Motor neuron (in vitro differentiated cells): ENCODE measurements around the gene PRKCG. TPM values are rescaled to one million over a fixed set of nuclear protein-coding genes. Genes with fewer than 3 reads are reported as not detected.
"Not testable (repeated sequence)": the region's sequence is repeated elsewhere in the genome, so short reads cannot be mapped to it uniquely, and the experiment has no call there.

Experiments used
- ATAC-seq, 8 experiments: fragments of 200-7000 bp; cut with Tn5 transposase; replicated peaks in 6 of 8; 2 replicates each; pipeline ENCODE4 v1.8.0; 2021; ENCODE audit warnings: mild to moderate bottlenecking in 8 of 8, moderate library complexity in 8 of 8
- H3K27ac ChIP-seq, 2 donors: fragments of 250-450 bp; sonication (Bioruptor Pico); 2 replicates each; pipeline ENCODE4 v1.9.0; 2021; ENCODE audit warnings: antibody characterized with exemption in 2 of 2, mild to moderate bottlenecking in 2 of 2, moderate library complexity in 1 of 2
- H3K4me1 ChIP-seq, 2 donors: fragments of 250-450 bp; sonication (Bioruptor Pico); replicated peaks in 1 of 2; 2 replicates each; pipeline ENCODE4 v1.6.1; 2021; ENCODE audit warnings: antibody characterized with exemption in 2 of 2, mild to moderate bottlenecking in 2 of 2, moderate library complexity in 1 of 2
- H3K4me3 ChIP-seq, 5 donors: fragments of 250-450 bp; sonication (Bioruptor Pico); 2 replicates each; pipeline ENCODE4 v1.9.0; 2021; ENCODE audit warnings: antibody characterized with exemption in 5 of 5, mild to moderate bottlenecking in 5 of 5, moderate library complexity in 4 of 5
- WGBS, 10 experiments: fragments of 450-650 bp; shearing (Covaris generic); methylation state at CpG; one replicate each; pipeline ENCODE4 v1.0.0; 2022; 5-methylcytosine and 5-hydroxymethylcytosine counted together
- in situ Hi-C, 9 experiments: fragments of 400-800 bp; cut with MboI; loops; one replicate each; pipeline ENCODE4 v1.15.0; 2021; ENCODE audit warnings: low sequenced_read_pairs in 9 of 9, low pct_unique_long_range_greater_than_20kb in 2 of 9; ENCODE audit not compliant: unreplicated experiment in 9 of 9
- total RNA-seq, 8 experiments: library from RNA; unstranded; fragments of 300-600 nt; gene quantifications; 2 replicates each; pipeline versions ENCODE4 v1.2.3 to v1.2.4, GENCODE V29; 2022

Gene PRKCG
- total RNA-seq, 8 experiments from 2014 or later, result 0.10 to 2.4 (median 0.91) TPM

- Histone ChIP-seq H3K27ac (no peak overlapping the region), H3K4me3 (no peak overlapping the region), H3K4me1 (no peaks in the 10 kb centered on the region)
- ATAC-seq, result no peak
- 11 to 100% (median 51%) methylated on average over 1 to 7 of the region's 7 CpGs for WGBS, 10 experiments
- in situ Hi-C loops, result no loop called here
These were observed 54.0 kb downstream of the PRKCG start for GRCh38 chr19:53936029-53936428.

DNA sequence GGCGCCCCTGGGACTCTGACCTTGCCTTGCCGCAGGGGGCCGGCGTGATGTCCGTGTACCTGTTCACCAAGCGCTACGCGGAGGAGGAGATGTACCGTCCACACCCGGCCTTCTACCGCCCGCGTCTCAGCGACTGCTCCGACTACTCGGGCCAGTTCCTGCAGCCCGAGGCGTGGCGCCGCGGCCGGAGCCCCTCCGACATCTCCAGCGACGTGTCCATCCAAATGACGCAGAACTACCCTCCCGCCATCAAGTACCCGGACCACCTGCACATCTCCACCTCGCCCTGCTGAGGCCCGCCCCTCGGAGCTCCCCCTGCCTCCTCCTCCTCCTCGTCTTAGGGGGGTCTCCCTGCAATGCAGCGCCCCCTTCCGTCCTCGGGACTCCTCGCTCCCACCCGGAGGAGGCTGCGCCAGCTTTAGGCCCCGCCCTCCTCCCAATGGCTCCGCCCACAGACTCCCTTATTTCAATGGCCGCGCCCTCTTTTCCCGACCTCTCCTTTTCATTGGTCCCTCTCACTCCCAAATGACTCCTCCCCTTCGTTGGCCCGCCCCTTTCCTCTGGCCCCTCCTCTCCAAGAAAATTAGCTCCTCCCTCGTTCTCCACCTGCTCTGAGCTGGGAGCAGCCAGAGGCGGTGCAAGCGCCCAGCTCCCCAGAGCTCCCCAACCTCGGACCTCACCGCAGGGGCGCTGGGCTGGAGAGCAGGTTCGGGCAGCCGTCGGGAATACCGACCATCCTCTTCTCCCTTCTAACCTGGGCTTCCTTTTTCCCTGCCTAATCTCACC is 60.2 kb downstream of the PRKCG start:
- H3K4me3 ChIP-seq, result no peak overlapping the region
- peak in 5 of 8 experiments; percentile 25 to 79 (median 65) for ATAC-seq
- in situ Hi-C loops, result no loop called here
- H3K4me1 ChIP-seq, result no peaks in the 10 kb centered on the region
- WGBS, 10 experiments, result 0 to 80% (median 24%) methylated on average over 2 to 11 of the region's 55 CpGs; no CpG with 5 or more reads in 6 of the 10 experiments
- H3K27ac ChIP-seq, result no peak overlapping the region

GRCh38 chr19:53944416-53944815 is 62.4 kb downstream of the PRKCG start:
- in situ Hi-C loops, result no loop called here
- Histone ChIP-seq H3K27ac (no peak overlapping the region), H3K4me3 (no peak overlapping the region), H3K4me1 (no peaks in the 10 kb centered on the region)
- no peak for ATAC-seq
- 67 to 89% (median 80%) methylated on average over 1 to 4 of the region's 4 CpGs; no CpG with 5 or more reads in 2 of the 10 experiments for WGBS, 10 experiments

GRCh38 chr19:53944933-53945332 is 62.9 kb downstream of the PRKCG start:
- in situ Hi-C loops, result no loop called here
- 21 to 100% (median 85%) methylated on average over 1 to 4 of the region's 4 CpGs; no CpG with 5 or more reads in 3 of the 10 experiments for WGBS, 10 experiments
- no peak for ATAC-seq
- Histone ChIP-seq H3K4me1 (no peaks in the 10 kb centered on the region), H3K4me3 (no peak overlapping the region), H3K27ac (no peak overlapping the region)

- Histone ChIP-seq H3K4me3 (no peak overlapping the region), H3K4me1 (no peaks in the 10 kb centered on the region), H3K27ac (no peak overlapping the region)
- ATAC-seq, result peak in 1 of 8 experiments; percentile 82
- in situ Hi-C loops, result no loop called here
- 3 to 100% (median 54%) methylated on average over 1 to 9 of the region's 9 CpGs; no CpG with 5 or more reads in 1 of the 10 experiments for WGBS, 10 experiments
These were observed 63.4 kb downstream of the PRKCG start for GRCh38 chr19:53945441-53945840.

- peak in 1 of 8 experiments; percentile 75 for ATAC-seq
- in situ Hi-C loops, result no loop called here
These were observed 64.0 kb downstream of the PRKCG start for GRCh38 chr19:53945998-53946397.

DNA sequence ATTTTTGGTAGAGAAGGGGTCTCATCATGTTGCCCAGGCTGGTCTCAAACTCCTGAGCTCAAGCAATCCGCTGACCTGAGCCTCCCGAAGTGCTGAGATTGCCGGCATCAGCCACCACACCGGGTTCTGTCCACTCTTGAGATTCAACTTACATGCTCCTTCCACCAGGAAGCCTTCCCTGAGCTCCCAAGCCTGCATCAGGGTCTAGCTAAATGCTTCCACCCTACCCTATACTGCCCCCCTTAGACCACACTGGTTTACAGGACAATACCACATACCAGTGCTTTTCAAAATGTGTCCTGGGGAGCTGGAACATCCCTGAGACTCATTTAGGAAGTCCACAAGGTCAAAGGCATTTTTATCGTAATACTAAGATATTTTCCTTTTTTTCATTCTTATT is 65.6 kb downstream of the PRKCG start:
- Histone ChIP-seq H3K27ac (no peak overlapping the region), H3K4me1 (no peaks in the 10 kb centered on the region), H3K4me3 (no peak overlapping the region)
- WGBS, 10 experiments, result 27 to 86% (median 60%) methylated on average over 1 to 4 of the region's 5 CpGs; no CpG with 5 or more reads in 1 of the 10 experiments
- ATAC-seq, result peak in 1 of 8 experiments; percentile 14
- in situ Hi-C loops, result no loop called here

More at GRCh38 chr19:53945998-53946397, 64.0 kb downstream of the PRKCG start:
- no peak overlapping the region for H3K4me3 ChIP-seq
- no peaks in the 10 kb centered on the region for H3K4me1 ChIP-seq
- WGBS, 10 experiments, result 17 to 100% (median 90%) methylated on average over 1 to 2 of the region's 2 CpGs; no CpG with 5 or more reads in 3 of the 10 experiments
- no peak overlapping the region for H3K27ac ChIP-seq

GRCh38 chr19:53948611-53949010 is 66.6 kb downstream of the PRKCG start:
- WGBS, 10 experiments, result 43 to 94% (median 66%) methylated on average over 2 to 5 of the region's 5 CpGs
- H3K27ac ChIP-seq, ATAC-seq, H3K4me3 ChIP-seq, in situ Hi-C loops, H3K4me1 ChIP-seq: not testable (repeated sequence)

- in situ Hi-C loops, result no loop called here
- no peaks in the 10 kb centered on the region for H3K4me1 ChIP-seq
- H3K27ac ChIP-seq, result no peak overlapping the region
- no peak for ATAC-seq
- WGBS, 10 experiments, result 36 to 100% (median 61%) methylated on average over 1 to 7 of the region's 11 CpGs
- H3K4me3 ChIP-seq, result no peak overlapping the region
These were observed 69.4 kb downstream of the PRKCG start for GRCh38 chr19:53951436-53951835.

GRCh38 chr19:53951947-53952346 is 70.0 kb downstream of the PRKCG start:
- ATAC-seq, result no peak
- WGBS, 10 experiments, result 0 to 100% (median 75%) methylated on average over 1 to 9 of the region's 9 CpGs; no CpG with 5 or more reads in 1 of the 10 experiments
- in situ Hi-C loops, result no loop called here
- Histone ChIP-seq H3K4me1 (no peaks in the 10 kb centered on the region), H3K27ac (no peak overlapping the region), H3K4me3 (no peak overlapping the region)

GRCh38 chr19:53953383-53953782 is 71.4 kb downstream of the PRKCG start:
- Histone ChIP-seq H3K27ac (no peak overlapping the region), H3K4me1 (peaks cover 5 to 7% of the 10 kb centered on the region in 2 donors), H3K4me3 (no peak overlapping the region)
- in situ Hi-C loops, result no loop called here
- no peak for ATAC-seq
- WGBS, 10 experiments, result 0 to 100% (median 81%) methylated on average over 1 to 7 of the region's 8 CpGs; no CpG with 5 or more reads in 2 of the 10 experiments
